Smooth muscle cell (in vitro differentiated cells): Measurements from ENCODE around the gene G6PC1. TPM values are rescaled to one million over a fixed set of nuclear protein-coding genes. Genes with fewer than 3 reads are reported as not detected.

ENCODE experiments used
- DNase-seq: peaks from one replicate; lab custom pipeline; 2025; ENCODE audit not compliant: unreplicated experiment; lab: John Stamatoyannopoulos, UW
- H2AFZ ChIP-seq: fragments of 200-600 bp; sonication (generic); 2 replicates; pipeline ENCODE4 v1.6.0; 2016; ENCODE audit warnings: antibody characterized with exemption, low read depth, mild to moderate bottlenecking
- H3F3A ChIP-seq: fragments of 200-600 bp; sonication (generic); 2 replicates; pipeline ENCODE4 v1.6.0; 2017; ENCODE audit warnings: antibody characterized with exemption, low read depth
- H3K27ac ChIP-seq: fragments of 200-600 bp; sonication (generic); 2 replicates; pipeline ENCODE4 v1.5.1; 2016; ENCODE audit warnings: low read depth, mild to moderate bottlenecking
- H3K27me3 ChIP-seq: fragments of 200-600 bp; sonication (generic); 2 replicates; pipeline ENCODE4 v1.6.1; 2016; ENCODE audit warnings: low read depth, mild to moderate bottlenecking
- H3K36me3 ChIP-seq: fragments of 200-600 bp; sonication (generic); 2 replicates; pipeline ENCODE4 v1.5.1; 2016; ENCODE audit warnings: low read depth
- H3K4me1 ChIP-seq: fragments of 200-600 bp; sonication (generic); 2 replicates; pipeline ENCODE4 v1.5.1; 2016; ENCODE audit warnings: low read depth
- H3K4me2 ChIP-seq: fragments of 200-600 bp; sonication (generic); 2 replicates; pipeline ENCODE4 v1.6.0; 2016; ENCODE audit warnings: mild to moderate bottlenecking
- H3K4me3 ChIP-seq: fragments of 200-600 bp; sonication (generic); 2 replicates; pipeline ENCODE4 v1.5.1; 2016; ENCODE audit warnings: mild to moderate bottlenecking
- H3K79me2 ChIP-seq: fragments of 200-600 bp; sonication (generic); 2 replicates; pipeline ENCODE4 v1.6.0; 2016; ENCODE audit warnings: low read depth, mild to moderate bottlenecking
- H3K9ac ChIP-seq: fragments of 200-600 bp; sonication (generic); 2 replicates; pipeline ENCODE4 v1.6.0; 2016; ENCODE audit warnings: low read depth
- H3K9me3 ChIP-seq: fragments of 200-600 bp; sonication (generic); replicated peaks from 2 replicates; pipeline ENCODE4 v1.5.1; 2016; ENCODE audit warnings: low read depth
- H4K20me1 ChIP-seq: fragments of 200-600 bp; sonication (generic); 2 replicates; pipeline ENCODE4 v1.6.0; 2016; ENCODE audit warnings: low read depth
- WGBS: methylation state at CpG from one replicate; pipeline ENCODE4 v1.1.7; 2016; ENCODE audit warnings: low lambda C conversion rate; 5-methylcytosine and 5-hydroxymethylcytosine counted together
- polyA plus RNA-seq: library from polyadenylated mRNA; unstranded; fragments of >200 nt; fragmentation: Nextera tagmentation; extraction: Ambion mirVana; gene quantifications from 2 replicates; pipeline ENCODE4 v1.2.1, GENCODE V29; 2016
- small RNA-seq: library from RNA; depleted of rRNA; stranded (forward); fragments of <200 nt; gene quantifications from one replicate; pipeline ENCODE3, GENCODE V24; 2014
- total RNA-seq: library from RNA; depleted of rRNA; stranded (reverse); fragments of >200 nt; gene quantifications from 2 replicates; pipeline ENCODE4 v1.2.3, GENCODE V29; 2014
- TF ChIP-seq, protein P1 (sequence below): fragments of 200-600 bp; sonication (generic); IDR thresholded peaks from 2 replicates; pipeline ENCODE4 v1.5.1; 2017; ENCODE audit warnings: borderline replicate concordance, mild to moderate bottlenecking, antibody characterized with exemption; ENCODE audit not compliant: insufficient read depth, poor library complexity, severe bottlenecking

Gene G6PC1
- total and polyA plus RNA-seq, 2 experiments from 2014 or later, result not detected

DNA sequence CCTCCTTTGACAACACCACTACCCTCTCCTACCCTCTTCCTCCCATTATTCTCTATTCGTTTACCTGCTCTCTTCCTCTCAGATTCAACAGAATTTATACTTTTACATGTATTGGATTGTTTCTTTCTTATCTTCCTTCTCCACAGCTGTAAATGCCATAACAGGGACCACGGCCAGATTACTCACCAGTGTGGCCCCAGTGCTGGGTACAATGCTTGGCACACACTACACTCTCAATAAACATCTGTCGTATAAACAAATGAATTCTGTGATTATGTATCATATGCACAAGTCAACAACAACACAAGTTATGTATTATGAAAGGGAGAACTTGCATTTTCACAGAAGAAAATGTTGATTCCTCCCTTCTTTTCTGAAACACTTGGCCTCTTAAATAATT lies 43.6 kb downstream of the G6PC1 start:
- 55% methylated on average over 3 of the region's 3 CpGs for WGBS
- H3F3A ChIP-seq, result no peaks in the 10 kb centered on the region
- no peak overlapping the region for H2AFZ ChIP-seq
- no peak overlapping the region for H3K4me3 ChIP-seq
- H3K79me2 ChIP-seq, result no peaks in the 10 kb centered on the region
- no peaks in the 10 kb centered on the region for H3K36me3 ChIP-seq
- no peak overlapping the region for H3K4me2 ChIP-seq
- H4K20me1 ChIP-seq, result no peaks in the 10 kb centered on the region
- H3K4me1 ChIP-seq, result no peaks in the 10 kb centered on the region
- no peaks in the 10 kb centered on the region for H3K27me3 ChIP-seq
- no peak for DNase-seq
- H3K27ac ChIP-seq, result no peak overlapping the region
- TF ChIP-seq, protein P1, sequence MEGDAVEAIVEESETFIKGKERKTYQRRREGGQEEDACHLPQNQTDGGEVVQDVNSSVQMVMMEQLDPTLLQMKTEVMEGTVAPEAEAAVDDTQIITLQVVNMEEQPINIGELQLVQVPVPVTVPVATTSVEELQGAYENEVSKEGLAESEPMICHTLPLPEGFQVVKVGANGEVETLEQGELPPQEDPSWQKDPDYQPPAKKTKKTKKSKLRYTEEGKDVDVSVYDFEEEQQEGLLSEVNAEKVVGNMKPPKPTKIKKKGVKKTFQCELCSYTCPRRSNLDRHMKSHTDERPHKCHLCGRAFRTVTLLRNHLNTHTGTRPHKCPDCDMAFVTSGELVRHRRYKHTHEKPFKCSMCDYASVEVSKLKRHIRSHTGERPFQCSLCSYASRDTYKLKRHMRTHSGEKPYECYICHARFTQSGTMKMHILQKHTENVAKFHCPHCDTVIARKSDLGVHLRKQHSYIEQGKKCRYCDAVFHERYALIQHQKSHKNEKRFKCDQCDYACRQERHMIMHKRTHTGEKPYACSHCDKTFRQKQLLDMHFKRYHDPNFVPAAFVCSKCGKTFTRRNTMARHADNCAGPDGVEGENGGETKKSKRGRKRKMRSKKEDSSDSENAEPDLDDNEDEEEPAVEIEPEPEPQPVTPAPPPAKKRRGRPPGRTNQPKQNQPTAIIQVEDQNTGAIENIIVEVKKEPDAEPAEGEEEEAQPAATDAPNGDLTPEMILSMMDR, result no peak
- H3K9ac ChIP-seq, result no peak overlapping the region
- no peaks in the 10 kb centered on the region for H3K9me3 ChIP-seq

DNA sequence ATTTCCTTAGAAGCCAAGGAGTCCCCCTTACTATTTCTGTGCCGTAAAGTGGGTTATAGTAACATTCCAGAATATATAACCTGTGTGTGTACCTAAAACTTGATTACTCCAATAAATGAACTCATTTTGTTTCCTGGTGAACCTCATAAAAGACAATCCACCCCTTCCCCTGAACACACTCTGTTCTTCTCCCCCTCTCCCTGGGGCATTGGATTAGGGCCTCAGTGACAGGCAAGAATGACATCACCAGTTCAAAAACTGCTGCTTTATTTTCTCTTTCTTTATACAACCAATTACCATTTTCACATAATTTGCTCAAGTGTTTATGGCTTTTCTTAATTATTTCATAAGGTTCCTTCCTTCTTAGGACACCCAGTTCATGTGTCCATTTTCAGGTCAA lies 46.2 kb downstream of the G6PC1 start:
- no peak for DNase-seq
- H3K9ac ChIP-seq, result no peak overlapping the region
- H3K27me3 ChIP-seq, result no peaks in the 10 kb centered on the region
- H2AFZ ChIP-seq, result no peak overlapping the region
- H3K4me2 ChIP-seq, result no peak overlapping the region
- WGBS, result 100% methylated on average over 1 of the region's 1 CpG
- H3F3A ChIP-seq, result no peaks in the 10 kb centered on the region
- TF ChIP-seq, protein P1, result no peak
- no peak overlapping the region for H3K27ac ChIP-seq
- no peaks in the 10 kb centered on the region for H3K9me3 ChIP-seq
- H4K20me1 ChIP-seq, result no peaks in the 10 kb centered on the region
- no peaks in the 10 kb centered on the region for H3K79me2 ChIP-seq
- no peaks in the 10 kb centered on the region for H3K4me1 ChIP-seq
- H3K36me3 ChIP-seq, result peaks cover 4% of the 10 kb centered on the region
- no peak overlapping the region for H3K4me3 ChIP-seq

DNA sequence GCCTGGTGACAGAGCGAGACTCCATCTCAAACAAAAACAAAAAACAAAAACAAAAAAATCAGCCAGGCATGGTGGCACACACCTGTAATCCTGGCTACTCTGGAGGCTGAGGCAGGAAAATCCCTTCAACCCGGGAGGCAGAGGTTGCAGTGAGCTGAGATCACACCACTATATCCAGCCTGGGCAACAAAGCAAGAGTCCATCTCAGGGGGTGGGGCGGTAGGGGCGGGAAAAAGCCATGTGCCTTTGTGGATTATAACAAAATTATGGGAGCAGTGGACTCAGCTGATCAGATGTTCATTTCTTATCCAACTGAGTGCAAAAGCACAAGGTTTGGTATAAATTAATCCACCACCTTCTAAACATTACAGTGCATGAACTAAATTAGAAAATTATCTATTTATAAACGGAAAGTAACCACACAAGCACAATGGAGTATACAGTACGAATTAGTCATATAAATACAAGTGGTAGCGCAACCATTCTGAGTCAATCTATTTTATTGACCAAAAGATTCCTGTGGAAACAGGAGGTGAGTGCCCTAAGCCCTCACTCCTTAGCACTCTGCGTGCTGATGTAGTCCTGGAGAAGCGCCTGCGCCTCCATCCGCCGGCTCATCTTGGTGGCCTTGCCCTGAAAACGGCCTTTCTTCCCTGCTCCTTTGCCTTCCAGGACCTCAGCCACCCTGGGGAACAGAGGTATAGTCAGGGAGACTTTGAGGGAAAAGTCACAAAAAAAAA lies 49.6 kb downstream of the G6PC1 start:
- Histone ChIP-seq H3K27me3 (no peaks in the 10 kb centered on the region), H4K20me1 (no peaks in the 10 kb centered on the region), H2AFZ (no peak overlapping the region), H3K9ac (no peak overlapping the region), H3K4me1 (no peaks in the 10 kb centered on the region), H3K4me3 (no peak overlapping the region), H3K27ac (no peak overlapping the region), H3K36me3 (peaks cover 4% of the 10 kb centered on the region), H3K9me3 (no peaks in the 10 kb centered on the region), H3K4me2 (no peak overlapping the region), H3F3A (no peaks in the 10 kb centered on the region), H3K79me2 (no peaks in the 10 kb centered on the region)
- no peak for DNase-seq
- 98% methylated on average over 13 of the region's 13 CpGs for WGBS
- TF ChIP-seq, protein P1, result no peak

Small RNA genes lying within 50 kb of the gene (small RNA-seq; reads per million reads assigned to genes)
- gene RF00561 (not detected), gene RNU6-287P (not detected)

Other genes starting within 250 kb of the G6PC1 start
- gene TUBG2, start 241.5 kb upstream of the G6PC1 start, total RNA-seq, result 23.1 and 28.2 TPM in 2 replicates
- 42.3 and 54.6 TPM in 2 replicates for gene TUBG2, start 241.5 kb upstream of the G6PC1 start, polyA plus RNA-seq
- gene PLEKHH3, start 223.8 kb upstream of the G6PC1 start, total RNA-seq, result 5.0 and 13.3 TPM in 2 replicates
- 23.6 and 23.7 TPM in 2 replicates for gene PLEKHH3, start 223.8 kb upstream of the G6PC1 start, polyA plus RNA-seq
- gene CCR10, start 219.0 kb upstream of the G6PC1 start, total RNA-seq, result 10.1 TPM in 1 of 2 replicates, not detected in the other
- 2.0 and 3.8 TPM in 2 replicates for gene CCR10, start 219.0 kb upstream of the G6PC1 start, polyA plus RNA-seq
- gene CNTNAP1, start 218.3 kb upstream of the G6PC1 start, total RNA-seq, result 7.1 and 9.5 TPM in 2 replicates
- gene CNTNAP1, start 218.3 kb upstream of the G6PC1 start, polyA plus RNA-seq, result 2.0 and 4.5 TPM in 2 replicates
- 15.6 and 19.4 TPM in 2 replicates for gene EZH1, start 155.8 kb upstream of the G6PC1 start, total RNA-seq
- 8.0 and 10.0 TPM in 2 replicates for gene EZH1, start 155.8 kb upstream of the G6PC1 start, polyA plus RNA-seq
- 8.6 and 8.9 TPM in 2 replicates for gene RAMP2, start 139.6 kb upstream of the G6PC1 start, total RNA-seq
- 22.0 and 25.7 TPM in 2 replicates for gene RAMP2, start 139.6 kb upstream of the G6PC1 start, polyA plus RNA-seq
- gene VPS25, start 127.3 kb upstream of the G6PC1 start, total RNA-seq, result 91.0 and 108 TPM in 2 replicates
- gene VPS25, start 127.3 kb upstream of the G6PC1 start, polyA plus RNA-seq, result 129 and 139 TPM in 2 replicates
- 0.22 and 0.49 TPM in 2 replicates for gene WNK4, start 120.2 kb upstream of the G6PC1 start, total RNA-seq
- 0.39 TPM in 1 of 2 replicates, not detected in the other for gene WNK4, start 120.2 kb upstream of the G6PC1 start, polyA plus RNA-seq
- gene COA3, start 102.1 kb upstream of the G6PC1 start, total RNA-seq, result 71.1 and 106 TPM in 2 replicates
- 127 and 147 TPM in 2 replicates for gene COA3, start 102.1 kb upstream of the G6PC1 start, polyA plus RNA-seq
- not detected in 2 replicates for gene CNTD1, start 101.9 kb upstream of the G6PC1 start, total RNA-seq
- gene CNTD1, start 101.9 kb upstream of the G6PC1 start, polyA plus RNA-seq, result 0.17 and 0.71 TPM in 2 replicates
- gene BECN1, start 76.5 kb upstream of the G6PC1 start, total RNA-seq, result 57.5 and 66.5 TPM in 2 replicates
- 54.8 and 61.9 TPM in 2 replicates for gene BECN1, start 76.5 kb upstream of the G6PC1 start, polyA plus RNA-seq
- gene PSME3, start 67.4 kb upstream of the G6PC1 start, total RNA-seq, result 56.5 and 67.1 TPM in 2 replicates
- gene PSME3, start 67.4 kb upstream of the G6PC1 start, polyA plus RNA-seq, result 85.3 and 87.0 TPM in 2 replicates
- 1.6 and 2.3 TPM in 2 replicates for gene AOC2, start 56.2 kb upstream of the G6PC1 start, total RNA-seq
- gene AOC2, start 56.2 kb upstream of the G6PC1 start, polyA plus RNA-seq, result 0.91 and 2.1 TPM in 2 replicates
- 0.63 and 0.90 TPM in 2 replicates for gene AOC3, start 49.6 kb upstream of the G6PC1 start, total RNA-seq
- gene AOC3, start 49.6 kb upstream of the G6PC1 start, polyA plus RNA-seq, result 0.65 and 1.5 TPM in 2 replicates
- 18.6 and 22.0 TPM in 2 replicates for gene AARSD1, start 63.7 kb downstream of the G6PC1 start, total RNA-seq
- 48.0 and 74.0 TPM in 2 replicates for gene AARSD1, start 63.7 kb downstream of the G6PC1 start, polyA plus RNA-seq
- 1.3 and 6.7 TPM in 2 replicates for gene PTGES3L, start 79.3 kb downstream of the G6PC1 start, total RNA-seq
- 6.8 and 8.3 TPM in 2 replicates for gene PTGES3L, start 79.3 kb downstream of the G6PC1 start, polyA plus RNA-seq
- 8.2 and 9.3 TPM in 2 replicates for gene RUNDC1, start 79.8 kb downstream of the G6PC1 start, total RNA-seq
- 15.7 and 19.2 TPM in 2 replicates for gene RUNDC1, start 79.8 kb downstream of the G6PC1 start, polyA plus RNA-seq
- 1,947 and 2,084 TPM in 2 replicates for gene RPL27, start 97.6 kb downstream of the G6PC1 start, total RNA-seq
- 963 and 994 TPM in 2 replicates for gene RPL27, start 97.6 kb downstream of the G6PC1 start, polyA plus RNA-seq
- 1.5 and 1.9 TPM in 2 replicates for gene IFI35, start 106.0 kb downstream of the G6PC1 start, total RNA-seq
- 6.3 and 7.4 TPM in 2 replicates for gene IFI35, start 106.0 kb downstream of the G6PC1 start, polyA plus RNA-seq
- gene VAT1, start 121.6 kb downstream of the G6PC1 start, total RNA-seq, result 146 and 174 TPM in 2 replicates
- 218 and 229 TPM in 2 replicates for gene VAT1, start 121.6 kb downstream of the G6PC1 start, polyA plus RNA-seq
- gene RND2, start 124.4 kb downstream of the G6PC1 start, total RNA-seq, result 0.27 and 0.81 TPM in 2 replicates
- 1.1 and 1.7 TPM in 2 replicates for gene RND2, start 124.4 kb downstream of the G6PC1 start, polyA plus RNA-seq
- gene BRCA1, start 224.6 kb downstream of the G6PC1 start, total RNA-seq, result 17.2 and 22.7 TPM in 2 replicates
- gene BRCA1, start 224.6 kb downstream of the G6PC1 start, polyA plus RNA-seq, result 2.7 and 5.4 TPM in 2 replicates